Hepatocyte (in vitro differentiated cells): ENCODE data around the gene PPP2R2C.

Experiments used
- EZH2 ChIP-seq: fragments of 200-600 bp; sonication (generic); IDR thresholded peaks from 2 replicates; pipeline ENCODE4 v1.6.1; 2016; ENCODE audit warnings: antibody characterized with exemption, mild to moderate bottlenecking, borderline replicate concordance
- EZH2phosphoT487 ChIP-seq: fragments of 200-600 bp; sonication (generic); IDR thresholded peaks from one replicate; pipeline ENCODE4 v1.6.1; 2018; ENCODE audit warnings: antibody characterized with exemption, mild to moderate bottlenecking, low read depth, moderate library complexity; ENCODE audit not compliant: unreplicated experiment, severe bottlenecking
- TF ChIP-seq, protein P1 (sequence below): fragments of 200-600 bp; sonication (generic); IDR thresholded peaks from 2 replicates; pipeline ENCODE4 v1.5.1; 2016; ENCODE audit warnings: antibody characterized with exemption, mild to moderate bottlenecking; ENCODE audit not compliant: poor library complexity

GRCh38 chr4:6377626-6378492, 94.6 kb downstream of the PPP2R2C start:
- TF ChIP-seq, protein P1, sequence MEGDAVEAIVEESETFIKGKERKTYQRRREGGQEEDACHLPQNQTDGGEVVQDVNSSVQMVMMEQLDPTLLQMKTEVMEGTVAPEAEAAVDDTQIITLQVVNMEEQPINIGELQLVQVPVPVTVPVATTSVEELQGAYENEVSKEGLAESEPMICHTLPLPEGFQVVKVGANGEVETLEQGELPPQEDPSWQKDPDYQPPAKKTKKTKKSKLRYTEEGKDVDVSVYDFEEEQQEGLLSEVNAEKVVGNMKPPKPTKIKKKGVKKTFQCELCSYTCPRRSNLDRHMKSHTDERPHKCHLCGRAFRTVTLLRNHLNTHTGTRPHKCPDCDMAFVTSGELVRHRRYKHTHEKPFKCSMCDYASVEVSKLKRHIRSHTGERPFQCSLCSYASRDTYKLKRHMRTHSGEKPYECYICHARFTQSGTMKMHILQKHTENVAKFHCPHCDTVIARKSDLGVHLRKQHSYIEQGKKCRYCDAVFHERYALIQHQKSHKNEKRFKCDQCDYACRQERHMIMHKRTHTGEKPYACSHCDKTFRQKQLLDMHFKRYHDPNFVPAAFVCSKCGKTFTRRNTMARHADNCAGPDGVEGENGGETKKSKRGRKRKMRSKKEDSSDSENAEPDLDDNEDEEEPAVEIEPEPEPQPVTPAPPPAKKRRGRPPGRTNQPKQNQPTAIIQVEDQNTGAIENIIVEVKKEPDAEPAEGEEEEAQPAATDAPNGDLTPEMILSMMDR: no peak
- TF ChIP-seq EZH2phosphoT487: no peak
- TF ChIP-seq EZH2: no peak
